Amniotic epithelial cell (primary cell): ENCODE results near the gene CIRBP.
"Not testable (repeated sequence)": the region's sequence is repeated elsewhere in the genome, so short reads cannot be mapped to it uniquely, and the experiment has no call there.

ENCODE experiments used
- DNase-seq: peaks from one replicate; pipeline ENCODE4 v3.0.0-alpha.2; 2010; ENCODE audit warnings: low read depth

CIRBP gene

GRCh38 chr19:1292419-1293151 lies 23.5 kb downstream of the CIRBP start:
- no peak for DNase-seq

DNA sequence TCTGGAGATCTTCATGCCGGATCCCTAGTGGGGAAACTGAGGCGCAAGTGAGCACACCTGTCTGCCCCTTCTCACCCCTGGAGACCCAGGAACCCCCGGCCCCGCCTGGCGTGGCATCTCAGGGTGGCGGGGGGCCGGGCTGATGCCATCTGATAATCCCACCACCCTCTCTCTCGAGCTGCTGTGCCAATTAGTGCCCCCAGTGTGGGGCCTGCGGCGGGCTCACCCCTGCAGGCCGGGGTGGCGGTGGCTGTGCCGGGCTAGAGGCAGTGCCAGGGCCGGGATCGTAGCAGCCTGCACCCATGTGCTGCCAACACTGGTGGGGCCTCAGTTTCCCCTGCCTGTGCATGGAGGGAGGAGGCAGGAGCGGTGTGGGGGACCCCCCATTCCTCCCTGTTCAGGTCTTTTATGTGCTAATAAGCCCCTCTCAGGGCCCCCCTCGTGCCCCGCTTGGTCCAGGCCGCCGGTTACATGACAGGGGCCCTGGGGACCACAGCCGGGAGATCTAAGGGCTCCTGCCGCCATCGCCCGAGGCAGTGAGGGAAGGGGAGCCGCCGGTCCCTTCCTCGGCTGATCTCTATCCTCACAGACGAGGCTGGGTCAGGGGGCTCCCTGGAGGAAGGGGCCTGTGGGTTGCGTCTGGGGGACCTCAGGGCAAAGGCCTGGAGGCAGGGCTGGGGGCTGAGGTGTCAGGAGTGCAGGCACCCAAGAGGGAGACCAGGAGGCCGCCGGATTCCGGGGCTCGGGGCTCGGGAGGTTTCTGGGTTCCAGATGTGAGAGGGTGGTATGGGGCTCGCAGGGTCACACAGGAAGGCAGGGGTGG lies 24.9 kb downstream of the CIRBP start:
- DNase-seq: no peak

- no peak for DNase-seq
Observed at GRCh38 chr19:1294688-1295087, 25.6 kb downstream of the CIRBP start.

GRCh38 chr19:1295169-1296012 lies 26.3 kb downstream of the CIRBP start:
- DNase-seq: peak; percentile 15

GRCh38 chr19:1296078-1296477 lies 26.9 kb downstream of the CIRBP start:
- no peak for DNase-seq

GRCh38 chr19:1296575-1297271 lies 27.6 kb downstream of the CIRBP start:
- DNase-seq: no peak

GRCh38 chr19:1298235-1298634 lies 29.1 kb downstream of the CIRBP start:
- no peak for DNase-seq

GRCh38 chr19:1299801-1300200 lies 30.7 kb downstream of the CIRBP start:
- DNase-seq: no peak

DNA sequence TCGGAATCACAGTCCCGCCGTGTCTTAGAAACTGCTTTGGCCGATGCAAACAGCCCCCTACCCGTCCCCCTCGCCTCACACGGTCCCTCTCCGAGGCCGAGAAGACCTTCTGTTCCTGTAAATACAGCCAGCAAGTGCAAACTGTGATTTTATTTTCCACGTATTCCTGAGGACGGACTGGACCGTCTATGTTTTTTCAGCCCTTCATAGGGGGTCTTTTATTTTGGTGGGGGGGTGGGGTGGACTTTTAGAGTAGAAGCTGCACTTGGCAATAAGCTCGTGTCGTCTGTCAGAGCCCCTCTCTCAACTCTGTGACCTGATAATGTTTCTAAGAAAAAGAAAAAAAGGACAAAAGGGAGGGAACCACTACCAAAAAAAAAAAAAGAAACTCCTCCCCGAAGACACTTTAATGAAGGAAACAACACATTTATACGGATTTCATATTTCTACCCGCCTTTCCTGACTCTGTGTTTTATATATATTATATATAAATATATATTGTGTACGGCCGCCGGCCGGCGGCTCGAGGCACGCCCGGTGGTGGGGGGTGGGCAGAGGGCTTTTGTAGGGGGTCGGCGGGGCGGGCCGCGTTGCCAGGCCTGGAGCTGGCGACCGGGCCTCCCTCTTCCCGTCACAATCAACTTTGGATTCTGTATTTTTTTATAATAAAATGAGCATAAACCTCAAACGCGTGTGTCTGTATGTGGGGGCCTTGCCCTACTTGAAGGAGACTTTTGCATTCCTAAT lies 31.8 kb downstream of the CIRBP start:
- DNase-seq: no peak

- DNase-seq: no peak
Observed at GRCh38 chr19:1302533-1303239, 33.6 kb downstream of the CIRBP start.

- DNase-seq: no peak
Observed at GRCh38 chr19:1304197-1304924, 35.2 kb downstream of the CIRBP start.

GRCh38 chr19:1305354-1305753 lies 36.2 kb downstream of the CIRBP start:
- DNase-seq: not testable (repeated sequence)

DNA sequence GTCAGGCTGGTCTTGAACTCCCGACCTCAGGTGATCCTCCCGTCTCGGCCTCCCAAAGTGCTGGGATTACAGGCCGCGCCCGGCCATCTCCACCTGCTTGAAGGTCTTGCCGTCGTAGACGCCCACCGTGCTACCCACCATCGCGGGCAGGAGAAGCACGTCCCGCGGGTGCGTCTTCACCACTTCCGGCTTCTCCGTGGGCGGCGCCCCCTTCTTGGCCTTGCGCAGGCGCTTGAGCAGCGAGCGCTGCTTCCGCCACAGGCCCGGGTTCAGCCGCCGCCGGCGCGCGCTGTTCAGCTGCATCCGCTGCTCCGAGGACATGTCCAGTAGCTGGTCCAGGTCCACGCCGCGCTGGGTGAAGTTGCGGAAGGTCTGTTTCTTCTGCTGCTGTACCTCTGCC lies 38.2 kb downstream of the CIRBP start:
- no peak for DNase-seq

DNA sequence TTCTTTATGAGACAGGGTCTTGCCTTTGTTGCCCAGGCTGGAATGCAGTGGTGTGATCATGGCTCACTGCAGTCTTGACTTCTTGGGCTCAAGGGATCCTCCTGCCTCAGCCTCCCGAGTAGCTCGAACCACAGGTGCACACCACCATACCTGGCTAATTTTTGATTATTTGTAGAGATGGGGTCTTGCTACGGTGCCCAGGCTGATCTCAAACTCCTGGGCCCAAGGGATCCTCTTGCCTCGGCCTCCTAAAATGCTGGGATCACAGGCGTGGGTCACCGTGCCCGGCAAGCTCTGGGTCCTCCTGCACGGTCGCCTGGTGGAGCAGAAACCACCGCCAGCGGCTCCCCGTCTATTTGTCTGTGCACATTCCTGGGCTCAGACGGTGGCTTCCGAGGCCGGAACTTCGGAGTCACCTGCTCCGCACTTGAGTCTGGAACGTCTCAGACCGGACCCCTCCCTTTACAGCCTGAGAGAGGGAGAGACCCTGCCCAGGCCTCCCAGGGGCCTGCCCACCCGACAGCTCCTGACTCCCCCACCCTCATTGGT lies 38.7 kb downstream of the CIRBP start:
- DNase-seq: no peak

DNA sequence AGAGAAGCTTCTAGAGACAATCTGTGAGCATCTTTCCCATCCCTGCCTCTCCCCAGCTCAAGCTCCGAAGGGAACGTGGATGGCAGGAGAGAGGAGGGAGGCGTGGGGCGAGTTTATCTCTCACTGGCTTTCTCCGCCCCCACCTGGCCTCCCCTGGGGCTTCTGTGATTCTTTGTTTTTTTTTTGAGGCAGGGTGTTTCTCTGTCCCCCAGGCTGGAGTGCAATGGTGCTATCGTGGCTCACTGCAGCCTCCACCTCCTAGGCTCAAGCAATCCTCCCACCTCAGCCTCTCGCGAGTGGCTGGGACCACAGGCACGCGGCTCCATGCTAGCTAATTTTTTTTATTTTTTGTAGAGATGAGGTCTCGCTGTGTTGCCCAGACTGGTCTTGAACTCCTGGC lies 39.6 kb downstream of the CIRBP start:
- DNase-seq: no peak

- no peak for DNase-seq
Observed at GRCh38 chr19:1309977-1310852, 41.1 kb downstream of the CIRBP start.

DNA sequence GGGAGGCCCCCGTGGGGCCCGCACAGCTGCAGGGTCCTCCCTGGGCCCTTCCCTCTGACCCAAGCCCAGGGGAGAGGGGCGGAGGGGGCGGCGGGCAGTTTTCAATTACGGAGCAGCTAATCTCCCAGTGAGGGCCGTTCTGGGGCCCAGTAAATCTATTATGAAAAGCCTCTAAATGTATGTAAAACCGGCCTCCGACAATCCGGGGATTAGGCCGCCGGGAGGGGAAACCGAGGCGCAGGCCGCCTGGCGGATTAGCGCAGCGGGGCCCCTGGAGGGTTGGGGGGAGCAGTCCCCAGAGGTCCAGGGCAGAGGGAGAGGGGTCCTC lies 41.7 kb downstream of the CIRBP start:
- DNase-seq: no peak

DNA sequence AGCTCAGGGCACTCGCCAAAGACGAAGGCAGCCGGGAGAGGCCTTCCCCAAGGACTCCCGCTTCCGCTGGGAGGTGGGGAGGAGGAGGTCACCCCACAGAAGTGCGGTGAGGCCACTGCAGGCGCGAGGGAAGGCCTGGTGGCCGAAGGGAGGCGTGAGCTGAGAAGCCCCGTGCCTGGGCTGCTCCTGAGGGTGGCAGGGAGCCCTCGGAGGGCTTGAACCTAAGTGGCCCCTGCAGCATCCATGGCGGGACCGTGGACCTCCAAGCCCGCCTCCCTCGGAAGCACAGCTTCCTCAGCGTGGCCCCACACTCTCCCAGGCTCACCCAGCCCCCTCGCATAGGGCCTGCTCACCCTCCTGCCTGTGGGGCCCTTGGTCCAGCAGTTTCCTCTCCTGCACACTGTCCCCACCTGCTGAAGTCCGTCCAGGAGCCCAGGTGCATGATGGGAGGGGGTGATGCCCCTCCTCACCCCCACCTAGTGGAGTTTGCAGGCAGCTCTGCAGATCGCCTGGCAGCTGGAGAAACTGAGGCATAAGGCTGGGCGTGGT lies 42.5 kb downstream of the CIRBP start:
- DNase-seq: no peak
